Retinal pigment epithelial cell (primary cell): ENCODE results near the gene NIPAL3.

Source experiments
- DNase-seq: peaks from one replicate; pipeline ENCODE4 v3.0.0-alpha.2; 2010; ENCODE audit warnings: low read depth
- H3K4me3 ChIP-seq: 2 replicates; pipeline ENCODE4 v1.5.1; 2011; ENCODE audit warnings: mild to moderate bottlenecking, low read length, control low read depth, moderate library complexity
- CTCF ChIP-seq: conservative IDR thresholded peaks from 2 replicates; pipeline ENCODE4 v1.5.1; 2011; ENCODE audit warnings: low read depth, low read length, control low read depth, inconsistent platforms

Gene NIPAL3

GRCh38 chr1:24435782-24436365 lies 20.3 kb downstream of the NIPAL3 start:
- TF ChIP-seq CTCF, result no peak
- no peak for DNase-seq
- no peak overlapping the region for H3K4me3 ChIP-seq

GRCh38 chr1:24437631-24438396 lies 22.2 kb downstream of the NIPAL3 start:
- DNase-seq, result no peak
- TF ChIP-seq CTCF, result no peak
- no peak overlapping the region for H3K4me3 ChIP-seq

GRCh38 chr1:24438423-24438901 lies 22.9 kb downstream of the NIPAL3 start:
- TF ChIP-seq CTCF, result no peak
- DNase-seq, result no peak
- H3K4me3 ChIP-seq, result no peak overlapping the region

- no peak overlapping the region for H3K4me3 ChIP-seq
- DNase-seq, result no peak
- TF ChIP-seq CTCF, result no peak
These were observed 24.8 kb downstream of the NIPAL3 start for GRCh38 chr1:24440436-24440835.

GRCh38 chr1:24441480-24441879 lies 25.9 kb downstream of the NIPAL3 start:
- DNase-seq, result no peak
- TF ChIP-seq CTCF, result no peak
- H3K4me3 ChIP-seq, result no peak overlapping the region

- DNase-seq, result no peak
- no peak overlapping the region for H3K4me3 ChIP-seq
- TF ChIP-seq CTCF, result no peak
These were observed 26.5 kb downstream of the NIPAL3 start for GRCh38 chr1:24441996-24442668.

- no peak overlapping the region for H3K4me3 ChIP-seq
- DNase-seq, result no peak
- no peak for TF ChIP-seq CTCF
These were observed 27.2 kb downstream of the NIPAL3 start for GRCh38 chr1:24442764-24443163.
